Neural progenitor cell (in vitro differentiated cells): ENCODE measurements around the gene METTL5. TPM values are rescaled to one million over a fixed set of nuclear protein-coding genes. Genes with fewer than 3 reads are reported as not detected.

Experiments used
- DNase-seq: peaks from one replicate; pipeline ENCODE4 v3.0.0-alpha.2; 2016; ENCODE audit warnings: low spot score
- H2AFZ ChIP-seq: fragments of 200-600 bp; sonication (generic); replicated peaks from 2 replicates; pipeline ENCODE4 v1.6.1; 2016; ENCODE audit warnings: antibody characterized with exemption
- H3F3A ChIP-seq: fragments of 200-600 bp; sonication (generic); 2 replicates; pipeline ENCODE4 v1.6.1; 2016; ENCODE audit warnings: antibody characterized with exemption, low read depth
- H3K27ac ChIP-seq: fragments of 200-600 bp; sonication (generic); 2 replicates; pipeline ENCODE4 v1.5.1; 2016; ENCODE audit warnings: mild to moderate bottlenecking
- H3K27me3 ChIP-seq: fragments of 200-600 bp; sonication (generic); 2 replicates; pipeline ENCODE4 v1.6.1; 2016; ENCODE audit warnings: mild to moderate bottlenecking, moderate library complexity
- H3K36me3 ChIP-seq: fragments of 200-600 bp; sonication (generic); 2 replicates; pipeline ENCODE4 v1.5.1; 2016
- H3K4me1 ChIP-seq: fragments of 200-600 bp; sonication (generic); 2 replicates; pipeline ENCODE4 v1.6.1; 2016; ENCODE audit warnings: mixed run types
- H3K4me2 ChIP-seq: fragments of 200-600 bp; sonication (generic); 2 replicates; pipeline ENCODE4 v1.6.1; 2016
- H3K4me3 ChIP-seq: fragments of 200-600 bp; sonication (generic); 2 replicates; pipeline ENCODE4 v1.5.1; 2016
- H3K79me2 ChIP-seq: fragments of 200-600 bp; sonication (generic); 2 replicates; pipeline ENCODE4 v1.6.1; 2016; ENCODE audit warnings: low read depth
- H3K9ac ChIP-seq: fragments of 200-600 bp; sonication (generic); 2 replicates; pipeline ENCODE4 v1.6.1; 2016
- H3K9me3 ChIP-seq: fragments of 200-600 bp; sonication (generic); 2 replicates; pipeline ENCODE4 v1.5.1; 2016; ENCODE audit warnings: low read depth
- H4K20me1 ChIP-seq: fragments of 200-600 bp; sonication (generic); 2 replicates; pipeline ENCODE4 v1.6.1; 2016; ENCODE audit warnings: low read depth
- H3K27ac Mint-ChIP-seq: 3 replicates; pipeline ENCODE4 v1.8.0; 2021; ENCODE audit warnings: mixed read lengths
- H3K27me3 Mint-ChIP-seq: 2 replicates; pipeline ENCODE4 v1.8.0; 2022; ENCODE audit warnings: low read depth, mild to moderate bottlenecking, inconsistent platforms, moderate library complexity, mixed read lengths; ENCODE audit not compliant: insufficient read depth
- H3K36me3 Mint-ChIP-seq: 3 replicates; pipeline ENCODE4 v1.8.0; 2021; ENCODE audit warnings: mixed read lengths
- H3K4me1 Mint-ChIP-seq: 3 replicates; pipeline ENCODE4 v1.8.0; 2021; ENCODE audit warnings: mixed read lengths
- H3K4me3 Mint-ChIP-seq: 3 replicates; pipeline ENCODE4 v1.8.0; 2021; ENCODE audit warnings: mild to moderate bottlenecking, moderate library complexity, mixed read lengths
- H3K9me3 Mint-ChIP-seq: 3 replicates; pipeline ENCODE4 v1.8.0; 2020; ENCODE audit warnings: mixed read lengths
- EZH2 ChIP-seq: fragments of 200-600 bp; sonication (generic); IDR thresholded peaks from 2 replicates; pipeline ENCODE4 v1.6.1; 2017; ENCODE audit warnings: antibody characterized with exemption, mild to moderate bottlenecking, moderate library complexity
- EZH2phosphoT487 ChIP-seq: fragments of 200-600 bp; sonication (generic); IDR thresholded peaks from 2 replicates; pipeline ENCODE4 v1.6.1; 2017; ENCODE audit warnings: antibody characterized with exemption
- total RNA-seq: library from RNA; depleted of rRNA; stranded (reverse); fragments of >200 nt; gene quantifications from 2 replicates; pipeline ENCODE4 v1.2.3, GENCODE V29; 2015; ENCODE audit warnings: low replicate concordance
- TF ChIP-seq, protein P1 (sequence below): fragments of 200-600 bp; sonication (generic); IDR thresholded peaks from 2 replicates; pipeline ENCODE4 v1.5.1; 2017; ENCODE audit warnings: antibody characterized with exemption, mild to moderate bottlenecking

METTL5 gene
- total RNA-seq, 1 donor from 2014 or later, result 146 TPM

DNA sequence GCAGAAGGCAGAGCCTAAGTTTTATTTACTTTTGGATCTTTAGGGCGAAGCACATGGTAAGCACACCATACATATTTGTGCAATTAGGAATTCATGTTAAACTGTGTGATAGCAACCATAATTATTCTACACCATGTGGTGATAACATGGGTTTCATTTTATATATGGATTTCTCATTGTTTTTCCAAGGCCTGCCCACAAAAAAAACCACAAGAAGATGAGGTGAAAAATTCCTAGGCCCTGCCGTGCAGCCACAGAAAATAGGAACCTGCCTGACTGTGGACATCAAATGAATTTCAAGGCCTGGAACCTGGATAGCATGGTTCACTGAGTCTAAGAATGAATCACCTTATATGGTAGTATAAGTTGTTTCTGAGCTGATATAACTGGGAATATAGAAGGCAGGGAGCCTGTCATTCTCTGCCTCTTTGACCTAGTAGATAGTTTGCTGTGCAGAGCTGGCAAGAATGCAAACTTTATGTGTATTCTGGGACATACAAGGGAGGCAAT is 48.4 kb downstream of the METTL5 start:
- no peak overlapping the region for H2AFZ ChIP-seq
- H3K36me3 Mint-ChIP-seq, result peaks cover 10% of the 10 kb centered on the region

DNA sequence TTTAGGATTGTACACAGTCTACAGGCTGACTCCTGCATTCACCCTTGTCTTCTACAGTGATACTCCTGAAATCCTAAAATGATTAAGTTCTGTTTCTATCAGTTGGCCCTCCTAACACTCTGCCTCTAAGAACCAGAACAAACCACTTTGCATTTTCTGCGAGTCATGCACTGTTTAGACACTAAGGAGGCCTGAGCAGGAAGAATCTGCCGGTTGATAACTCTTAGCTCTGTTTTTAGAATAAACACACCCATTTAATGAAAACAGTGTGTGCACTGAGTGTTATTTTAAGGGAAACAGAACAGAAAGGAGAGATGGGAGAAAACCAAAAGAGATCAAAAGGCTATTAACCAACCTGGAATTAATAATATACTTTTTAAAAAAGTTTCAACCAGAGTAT is 48.9 kb downstream of the METTL5 start:
- Histone ChIP-seq H4K20me1 (no peaks in the 10 kb centered on the region), H3K4me3 (no peak overlapping the region), H3K9ac (no peak overlapping the region), H3F3A (no peaks in the 10 kb centered on the region), H3K4me2 (no peak overlapping the region), H2AFZ (no peak overlapping the region), H3K36me3 (no peaks in the 10 kb centered on the region), H3K79me2 (no peaks in the 10 kb centered on the region), H3K4me1 (no peaks in the 10 kb centered on the region), H3K9me3 (no peaks in the 10 kb centered on the region), H3K27ac (no peak overlapping the region), H3K27me3 (no peaks in the 10 kb centered on the region)
- H3K4me1 Mint-ChIP-seq, result peaks cover 5% of the 10 kb centered on the region
- no peak overlapping the region for H3K27ac Mint-ChIP-seq
- no peaks in the 10 kb centered on the region for H3K27me3 Mint-ChIP-seq
- H3K4me3 Mint-ChIP-seq, result no peak overlapping the region
- no peaks in the 10 kb centered on the region for H3K9me3 Mint-ChIP-seq
- TF ChIP-seq, protein P1, sequence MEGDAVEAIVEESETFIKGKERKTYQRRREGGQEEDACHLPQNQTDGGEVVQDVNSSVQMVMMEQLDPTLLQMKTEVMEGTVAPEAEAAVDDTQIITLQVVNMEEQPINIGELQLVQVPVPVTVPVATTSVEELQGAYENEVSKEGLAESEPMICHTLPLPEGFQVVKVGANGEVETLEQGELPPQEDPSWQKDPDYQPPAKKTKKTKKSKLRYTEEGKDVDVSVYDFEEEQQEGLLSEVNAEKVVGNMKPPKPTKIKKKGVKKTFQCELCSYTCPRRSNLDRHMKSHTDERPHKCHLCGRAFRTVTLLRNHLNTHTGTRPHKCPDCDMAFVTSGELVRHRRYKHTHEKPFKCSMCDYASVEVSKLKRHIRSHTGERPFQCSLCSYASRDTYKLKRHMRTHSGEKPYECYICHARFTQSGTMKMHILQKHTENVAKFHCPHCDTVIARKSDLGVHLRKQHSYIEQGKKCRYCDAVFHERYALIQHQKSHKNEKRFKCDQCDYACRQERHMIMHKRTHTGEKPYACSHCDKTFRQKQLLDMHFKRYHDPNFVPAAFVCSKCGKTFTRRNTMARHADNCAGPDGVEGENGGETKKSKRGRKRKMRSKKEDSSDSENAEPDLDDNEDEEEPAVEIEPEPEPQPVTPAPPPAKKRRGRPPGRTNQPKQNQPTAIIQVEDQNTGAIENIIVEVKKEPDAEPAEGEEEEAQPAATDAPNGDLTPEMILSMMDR, result no peak
- TF ChIP-seq EZH2phosphoT487, result no peak
- no peak for TF ChIP-seq EZH2
- DNase-seq, result no peak
- peaks cover 10% of the 10 kb centered on the region for H3K36me3 Mint-ChIP-seq

More for the DNA sequence above, 48.4 kb downstream of the METTL5 start:
- Histone ChIP-seq H3K9ac (no peak overlapping the region), H3K4me2 (no peak overlapping the region), H4K20me1 (no peaks in the 10 kb centered on the region), H3K79me2 (no peaks in the 10 kb centered on the region), H3K36me3 (no peaks in the 10 kb centered on the region), H3K27ac (no peak overlapping the region), H3F3A (no peaks in the 10 kb centered on the region), H3K27me3 (no peaks in the 10 kb centered on the region), H3K4me3 (no peak overlapping the region), H3K4me1 (no peaks in the 10 kb centered on the region), H3K9me3 (no peaks in the 10 kb centered on the region)
- Mint-ChIP-seq H3K27ac (no peak overlapping the region), H3K4me3 (no peak overlapping the region), H3K9me3 (no peaks in the 10 kb centered on the region), H3K4me1 (peaks cover 5% of the 10 kb centered on the region), H3K27me3 (no peaks in the 10 kb centered on the region)
- DNase-seq, result no peak
- TF ChIP-seq EZH2phosphoT487, result no peak
- TF ChIP-seq EZH2, result no peak
- TF ChIP-seq, protein P1, result no peak

DNA sequence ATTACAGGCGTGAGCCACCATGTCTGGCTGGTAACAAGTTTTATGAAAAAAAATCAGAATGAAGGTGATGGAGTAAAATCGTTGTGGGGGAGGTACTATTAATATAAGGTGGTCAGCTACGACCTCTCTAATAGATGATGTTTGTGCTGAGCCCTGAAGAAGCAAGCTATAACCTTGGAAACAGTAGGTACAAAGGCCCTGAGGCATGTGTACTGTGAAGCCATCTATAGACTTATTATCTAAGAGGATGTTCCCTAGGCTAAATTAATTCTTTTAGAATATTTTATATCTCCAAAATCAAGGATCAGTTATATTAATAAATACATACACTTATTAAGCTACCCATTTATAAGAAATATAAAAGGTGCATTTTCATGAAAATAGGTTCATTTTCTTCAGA is 49.4 kb downstream of the METTL5 start:
- Mint-ChIP-seq H3K27me3 (no peaks in the 10 kb centered on the region), H3K36me3 (peaks cover 10% of the 10 kb centered on the region), H3K4me1 (peaks cover 5% of the 10 kb centered on the region), H3K27ac (no peak overlapping the region), H3K9me3 (no peaks in the 10 kb centered on the region), H3K4me3 (no peak overlapping the region)
- H3K27me3 ChIP-seq, result no peaks in the 10 kb centered on the region
- H3K79me2 ChIP-seq, result no peaks in the 10 kb centered on the region
- no peak overlapping the region for H3K9ac ChIP-seq
- H3K4me2 ChIP-seq, result no peak overlapping the region
- no peaks in the 10 kb centered on the region for H3K36me3 ChIP-seq
- no peak overlapping the region for H2AFZ ChIP-seq
- DNase-seq, result no peak
- H4K20me1 ChIP-seq, result no peaks in the 10 kb centered on the region
- H3K9me3 ChIP-seq, result no peaks in the 10 kb centered on the region
- no peaks in the 10 kb centered on the region for H3F3A ChIP-seq
- no peak overlapping the region for H3K27ac ChIP-seq
- TF ChIP-seq, protein P1, result no peak
- TF ChIP-seq EZH2 (no peak), EZH2phosphoT487 (no peak)
- no peaks in the 10 kb centered on the region for H3K4me1 ChIP-seq
- no peak overlapping the region for H3K4me3 ChIP-seq
